HepG2 (cell line): ENCODE data around the gene S100P. TPM values are rescaled to one million over a fixed set of nuclear protein-coding genes. Genes with fewer than 3 reads are reported as not detected.

Source experiments
- DZIP1 ChIP-seq: sonication (generic); formaldehyde crosslinking; IDR thresholded peaks from 2 replicates; pipeline ENCODE4 v1.5.0; 2020; ENCODE audit warnings: mild to moderate bottlenecking, missing genetic modification reagents
- ETV6 ChIP-seq: sonication (generic); formaldehyde crosslinking; conservative IDR thresholded peaks from 2 replicates; pipeline ENCODE4 v1.4.0; 2020; ENCODE audit warnings: missing genetic modification reagents
- FOSL2 ChIP-seq: sonication (generic); formaldehyde crosslinking; IDR thresholded peaks from 2 replicates; pipeline ENCODE4 v1.4.0; 2020; ENCODE audit warnings: missing genetic modification reagents
- HOXA3 ChIP-seq: sonication (generic); formaldehyde crosslinking; IDR thresholded peaks from 2 replicates; pipeline ENCODE4 v1.5.0; 2020; ENCODE audit warnings: missing genetic modification reagents
- IKZF1 ChIP-seq: fragments of 450-650 bp; IDR thresholded peaks from 2 replicates; pipeline ENCODE4 v1.7.1; 2016
- RFX1 ChIP-seq: fragments of 450-650 bp; IDR thresholded peaks from 2 replicates; pipeline ENCODE4 v1.6.1; 2017
- TEF ChIP-seq: sonication (generic); formaldehyde crosslinking; IDR thresholded peaks from 2 replicates; pipeline ENCODE4 v1.5.0; 2020; ENCODE audit warnings: missing genetic modification reagents
- ZBTB7A ChIP-seq: sonication (generic); formaldehyde crosslinking; IDR thresholded peaks from 2 replicates; pipeline ENCODE4 v1.8.0; 2022; ENCODE audit warnings: mild to moderate bottlenecking, missing genetic modification reagents
- ZNF12 ChIP-seq: sonication (generic); formaldehyde crosslinking; IDR thresholded peaks from 2 replicates; pipeline ENCODE4 v1.5.0; 2020; ENCODE audit warnings: missing genetic modification reagents
- ZNF607 ChIP-seq: sonication (generic); formaldehyde crosslinking; IDR thresholded peaks from 2 replicates; pipeline ENCODE4 v1.5.1; 2020; ENCODE audit warnings: missing genetic modification reagents, mild to moderate bottlenecking, borderline replicate concordance
- ZNF710 ChIP-seq: sonication (generic); formaldehyde crosslinking; IDR thresholded peaks from 2 replicates; pipeline ENCODE4 v1.5.0; 2020; ENCODE audit warnings: mild to moderate bottlenecking, missing genetic modification reagents, borderline replicate concordance
- ZNF766 ChIP-seq: sonication (generic); formaldehyde crosslinking; IDR thresholded peaks from 2 replicates; pipeline ENCODE4 v1.5.0; 2020; ENCODE audit warnings: missing genetic modification reagents, borderline replicate concordance
- polyA plus RNA-seq, 8 experiments: library from polyadenylated mRNA; depleted of rRNA in 3 of 8; stranded (reverse) in 7 of 8; unstranded in 1 of 8; fragments of >200 nt; fragmentation: Illumina TruSeq in 4 of 8; extraction: Trizol in 4 of 8; gene quantifications; 2 replicates each; pipeline versions ENCODE4 v1.2.1 to v1.2.3, GENCODE V29; 2011 to 2016; ENCODE audit warnings: low read depth in 4 of 8, missing spikeins in 1 of 8, mixed read lengths in 1 of 8; ENCODE audit not compliant: insufficient read depth in 1 of 8
- total RNA-seq, 5 experiments: library from RNA; depleted of rRNA; stranded (reverse); fragments of >200 nt; fragmentation: Illumina TruSeq; extraction: Trizol; gene quantifications; 2 replicates each; pipeline ENCODE4 v1.2.3, GENCODE V29; 2016; ENCODE audit warnings: low read depth in 1 of 5
- TF ChIP-seq, protein P1 (sequence below): IDR thresholded peaks from 2 replicates; pipeline ENCODE4 v1.6.1; 2016; ENCODE audit warnings: low read depth, missing genetic modification reagents, missing compliant biosample characterization

The S100P gene
- total and polyA plus RNA-seq, 2 of the 13 experiments (the other 11 are each of a cell fraction or from before 2014, with no cell fraction given), result 278 to 1,649 TPM

DNA sequence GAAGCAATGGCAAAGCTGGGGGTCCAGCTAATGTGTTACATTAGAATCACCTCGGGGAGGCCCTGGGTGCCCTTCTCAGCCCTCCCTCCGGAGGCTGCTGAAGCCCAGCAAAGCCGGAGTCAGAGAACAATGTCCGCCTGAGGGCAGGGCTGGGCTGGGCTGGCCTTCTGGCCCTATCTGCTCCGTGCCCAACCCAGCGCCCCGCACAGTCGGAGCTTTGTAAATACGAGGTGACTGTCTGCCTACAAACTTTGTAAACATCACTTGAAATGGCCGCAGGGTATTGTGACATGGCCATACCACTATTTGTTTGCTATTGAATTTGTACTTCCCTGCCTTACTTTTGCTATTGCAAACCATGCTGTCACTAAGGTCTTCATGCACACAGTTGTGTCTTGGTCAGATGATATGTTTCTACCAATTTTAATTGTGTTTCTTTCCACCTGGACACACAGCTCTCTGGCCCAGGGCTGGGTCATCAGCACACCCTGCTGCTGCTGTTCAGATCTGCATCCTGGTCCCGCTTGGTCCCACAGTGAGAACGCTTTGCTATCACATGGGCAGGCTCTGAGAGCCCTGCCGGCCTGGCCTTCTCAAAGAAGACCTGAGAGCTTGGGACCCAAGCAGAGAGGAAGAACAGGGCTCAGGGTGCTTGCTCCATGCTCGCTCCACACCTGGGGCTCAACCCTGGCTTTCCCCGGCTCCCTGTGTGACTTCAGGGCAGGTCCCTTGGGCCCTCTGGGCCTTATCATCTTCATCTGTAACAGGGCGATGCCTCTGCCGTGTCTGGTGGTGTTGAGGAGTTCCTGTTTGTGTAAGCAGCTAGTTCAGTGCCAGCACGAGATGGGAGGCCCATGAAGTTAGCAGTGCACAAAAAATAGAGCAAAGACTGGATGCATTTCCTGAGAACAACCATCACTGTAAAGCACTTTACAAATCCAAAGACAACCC lies 2.3 kb downstream of the S100P start (continued):
- TF ChIP-seq, protein P1, sequence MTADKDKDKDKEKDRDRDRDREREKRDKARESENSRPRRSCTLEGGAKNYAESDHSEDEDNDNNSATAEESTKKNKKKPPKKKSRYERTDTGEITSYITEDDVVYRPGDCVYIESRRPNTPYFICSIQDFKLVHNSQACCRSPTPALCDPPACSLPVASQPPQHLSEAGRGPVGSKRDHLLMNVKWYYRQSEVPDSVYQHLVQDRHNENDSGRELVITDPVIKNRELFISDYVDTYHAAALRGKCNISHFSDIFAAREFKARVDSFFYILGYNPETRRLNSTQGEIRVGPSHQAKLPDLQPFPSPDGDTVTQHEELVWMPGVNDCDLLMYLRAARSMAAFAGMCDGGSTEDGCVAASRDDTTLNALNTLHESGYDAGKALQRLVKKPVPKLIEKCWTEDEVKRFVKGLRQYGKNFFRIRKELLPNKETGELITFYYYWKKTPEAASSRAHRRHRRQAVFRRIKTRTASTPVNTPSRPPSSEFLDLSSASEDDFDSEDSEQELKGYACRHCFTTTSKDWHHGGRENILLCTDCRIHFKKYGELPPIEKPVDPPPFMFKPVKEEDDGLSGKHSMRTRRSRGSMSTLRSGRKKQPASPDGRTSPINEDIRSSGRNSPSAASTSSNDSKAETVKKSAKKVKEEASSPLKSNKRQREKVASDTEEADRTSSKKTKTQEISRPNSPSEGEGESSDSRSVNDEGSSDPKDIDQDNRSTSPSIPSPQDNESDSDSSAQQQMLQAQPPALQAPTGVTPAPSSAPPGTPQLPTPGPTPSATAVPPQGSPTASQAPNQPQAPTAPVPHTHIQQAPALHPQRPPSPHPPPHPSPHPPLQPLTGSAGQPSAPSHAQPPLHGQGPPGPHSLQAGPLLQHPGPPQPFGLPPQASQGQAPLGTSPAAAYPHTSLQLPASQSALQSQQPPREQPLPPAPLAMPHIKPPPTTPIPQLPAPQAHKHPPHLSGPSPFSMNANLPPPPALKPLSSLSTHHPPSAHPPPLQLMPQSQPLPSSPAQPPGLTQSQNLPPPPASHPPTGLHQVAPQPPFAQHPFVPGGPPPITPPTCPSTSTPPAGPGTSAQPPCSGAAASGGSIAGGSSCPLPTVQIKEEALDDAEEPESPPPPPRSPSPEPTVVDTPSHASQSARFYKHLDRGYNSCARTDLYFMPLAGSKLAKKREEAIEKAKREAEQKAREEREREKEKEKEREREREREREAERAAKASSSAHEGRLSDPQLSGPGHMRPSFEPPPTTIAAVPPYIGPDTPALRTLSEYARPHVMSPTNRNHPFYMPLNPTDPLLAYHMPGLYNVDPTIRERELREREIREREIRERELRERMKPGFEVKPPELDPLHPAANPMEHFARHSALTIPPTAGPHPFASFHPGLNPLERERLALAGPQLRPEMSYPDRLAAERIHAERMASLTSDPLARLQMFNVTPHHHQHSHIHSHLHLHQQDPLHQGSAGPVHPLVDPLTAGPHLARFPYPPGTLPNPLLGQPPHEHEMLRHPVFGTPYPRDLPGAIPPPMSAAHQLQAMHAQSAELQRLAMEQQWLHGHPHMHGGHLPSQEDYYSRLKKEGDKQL (CRISPR knock-in tag), result peak; percentile 91
- TF ChIP-seq ZNF710 (CRISPR knock-in tag) (peak; percentile 92), DZIP1 (CRISPR knock-in tag) (no peak), ZNF607 (CRISPR knock-in tag) (peak; percentile 84; the same call in 1 of the 2 replicates), RFX1 (no peak), TEF (CRISPR knock-in tag) (peak; percentile 62; the same call in 1 of the 2 replicates), ZNF12 (CRISPR knock-in tag) (peak; percentile 71; the same call in 1 of the 2 replicates), FOSL2 (CRISPR knock-in tag) (peak; percentile 91), ETV6 (CRISPR knock-in tag) (no peak; the same call in 1 of the 2 replicates), ZBTB7A (CRISPR knock-in tag) (peak; percentile 62; the same call in 1 of the 2 replicates), HOXA3 (CRISPR knock-in tag) (peak; percentile 97), ZNF766 (CRISPR knock-in tag) (peak; percentile 81; the same call in 1 of the 2 replicates), IKZF1 (no peak)
